Liver (tissue), 9 donors: ENCODE data around the gene ATG14. TPM values are rescaled to one million over a fixed set of nuclear protein-coding genes. Genes with fewer than 3 reads are reported as not detected.
A peak's percentile ranks its signal among the peaks of the same experiment; 100 is the strongest.

Experiments
- DNase-seq: peaks from one replicate; pipeline ENCODE4 v3.0.0-alpha.2; 2017; ENCODE audit warnings: low spot score
- H3K27ac ChIP-seq, 2 donors: one replicate each; pipeline ENCODE4 v1.7.0; 2013; ENCODE audit warnings: inconsistent platforms in 2 of 2, low read length in 2 of 2, control low read depth in 1 of 2, low read depth in 1 of 2, mild to moderate bottlenecking in 1 of 2
- H3K27me3 ChIP-seq, 4 donors: one replicate each; pipeline versions ENCODE4 v1.6.1 to v1.7.0; 2013; ENCODE audit warnings: low read length in 3 of 4, inconsistent platforms in 1 of 4, mild to moderate bottlenecking in 1 of 4, moderate library complexity in 1 of 4; ENCODE audit not compliant: control insufficient read depth in 4 of 4, insufficient read depth in 4 of 4
- H3K36me3 ChIP-seq, 4 donors: one replicate each; pipeline versions ENCODE4 v1.6.1 to v1.7.0; 2013; ENCODE audit warnings: low read length in 3 of 4, mild to moderate bottlenecking in 3 of 4, low read depth in 1 of 4, moderate library complexity in 1 of 4; ENCODE audit not compliant: control insufficient read depth in 4 of 4, insufficient read depth in 3 of 4
- H3K4me1 ChIP-seq, 4 donors: one replicate each; pipeline versions ENCODE4 v1.6.1 to v1.7.0; 2013; ENCODE audit warnings: low read length in 3 of 4, mild to moderate bottlenecking in 3 of 4, moderate library complexity in 1 of 4; ENCODE audit not compliant: control insufficient read depth in 4 of 4, insufficient read depth in 4 of 4
- H3K4me3 ChIP-seq, 3 donors: one replicate each; pipeline versions ENCODE4 v1.6.1 to v1.7.0; 2013; ENCODE audit warnings: low read length in 3 of 3, control low read depth in 1 of 3, low read depth in 1 of 3, mild to moderate bottlenecking in 1 of 3
- H3K9ac ChIP-seq, 2 donors: one replicate each; pipeline ENCODE4 v1.7.0; 2013; ENCODE audit warnings: low read length in 2 of 2, mild to moderate bottlenecking in 2 of 2, moderate library complexity in 2 of 2, control low read depth in 1 of 2, low read depth in 1 of 2
- H3K9me3 ChIP-seq, 4 donors: one replicate each; pipeline versions ENCODE4 v1.6.1 to v1.7.0; 2013; ENCODE audit warnings: low read length in 3 of 4; ENCODE audit not compliant: control insufficient read depth in 4 of 4
- ATF3 ChIP-seq: IDR thresholded peaks from 2 replicates; pipeline ENCODE4 v1.6.1; 2016; ENCODE audit warnings: antibody characterized with exemption
- CTCF ChIP-seq: fragments of 150-350 bp; IDR thresholded peaks from 2 replicates; pipeline ENCODE4 v1.5.1; 2017; ENCODE audit warnings: improper control_type of control experiment, low read depth, low read length; ENCODE audit not compliant: missing input control
- FOXA1 ChIP-seq: IDR thresholded peaks from 2 replicates; pipeline ENCODE4 v1.6.1; 2016; ENCODE audit warnings: antibody characterized with exemption
- FOXA2 ChIP-seq: IDR thresholded peaks from 2 replicates; pipeline ENCODE4 v1.6.1; 2016; ENCODE audit warnings: antibody characterized with exemption
- GABPA ChIP-seq, 2 donors: IDR thresholded peaks in 1 of 2; conservative IDR thresholded peaks in 1 of 2; 2 replicates each; pipeline ENCODE4 v1.6.1; 2016; ENCODE audit warnings: antibody characterized with exemption in 2 of 2, mild to moderate bottlenecking in 1 of 2, moderate library complexity in 1 of 2
- HNF4A ChIP-seq, 2 donors: conservative IDR thresholded peaks; 2 replicates each; pipeline ENCODE4 v1.6.1; 2016; ENCODE audit warnings: antibody characterized with exemption in 2 of 2, mild to moderate bottlenecking in 2 of 2
- HNF4G ChIP-seq: IDR thresholded peaks from 2 replicates; pipeline ENCODE4 v1.6.1; 2016; ENCODE audit warnings: antibody characterized with exemption
- JUND ChIP-seq, 2 donors: IDR thresholded peaks; 2 replicates each; pipeline ENCODE4 v1.6.1; 2016; ENCODE audit warnings: antibody characterized with exemption in 2 of 2
- MAX ChIP-seq: IDR thresholded peaks from 2 replicates; pipeline ENCODE4 v1.6.1; 2016; ENCODE audit warnings: antibody characterized with exemption
- NR2F2 ChIP-seq: IDR thresholded peaks from 2 replicates; pipeline ENCODE4 v1.6.1; 2016; ENCODE audit warnings: antibody characterized with exemption
- RAD21 ChIP-seq, 2 donors: IDR thresholded peaks; 2 replicates each; pipeline ENCODE4 v1.6.1; 2016; ENCODE audit warnings: antibody characterized with exemption in 2 of 2, mild to moderate bottlenecking in 2 of 2
- REST ChIP-seq: IDR thresholded peaks from 2 replicates; pipeline ENCODE4 v1.6.1; 2016; ENCODE audit warnings: antibody characterized with exemption, mild to moderate bottlenecking
- RXRA ChIP-seq, 2 donors: IDR thresholded peaks; 2 replicates each; pipeline ENCODE4 v1.6.1; 2017 to 2018; ENCODE audit warnings: antibody characterized with exemption in 2 of 2, mild to moderate bottlenecking in 1 of 2
- SP1 ChIP-seq: IDR thresholded peaks from 2 replicates; pipeline ENCODE4 v1.6.1; 2018; ENCODE audit warnings: antibody characterized with exemption, mild to moderate bottlenecking
- TAF1 ChIP-seq: conservative IDR thresholded peaks from 2 replicates; pipeline ENCODE4 v1.6.1; 2016; ENCODE audit warnings: antibody characterized with exemption, mild to moderate bottlenecking
- YY1 ChIP-seq: IDR thresholded peaks from 2 replicates; pipeline ENCODE4 v1.6.1; 2016; ENCODE audit warnings: antibody characterized with exemption, mild to moderate bottlenecking
- ZBTB33 ChIP-seq: IDR thresholded peaks from 2 replicates; pipeline ENCODE4 v1.6.1; 2016; ENCODE audit warnings: antibody characterized with exemption
- WGBS: extraction: QIAGEN DNeasy Blood & Tissue Kit; methylation state at CpG from one replicate; pipeline ENCODE4 v1.1.7; 2013; 5-methylcytosine and 5-hydroxymethylcytosine counted together
- polyA plus RNA-seq, 2 donors: library from polyadenylated mRNA; stranded (reverse) in 1 of 2; unstranded in 1 of 2; fragments of 200-250 nt in 1 of 2; fragments of >200 nt in 1 of 2; fragmentation: Nextera tagmentation in 1 of 2; extraction: Ambion mirVana in 1 of 2; gene quantifications; one replicate each; pipeline versions ENCODE4 v1.2.1 to v1.2.3, GENCODE V29; 2013 to 2015
- total RNA-seq, 2 donors: library from RNA; depleted of rRNA; stranded (reverse); fragments of >200 nt; gene quantifications; one replicate each; pipeline ENCODE4 v1.2.3, GENCODE V29; 2014
- donor health status: healthy.
- donor health status: healthy.
- donor health status: healthy.
- donor health status: healthy.
- donor health status: healthy.

Gene ATG14
- total and polyA plus RNA-seq, 4 donors: 1.9 to 16.0 (median 4.4) TPM

GRCh38 chr14:55416866-55417265 is 5.2 kb upstream of the ATG14 start:
- no peak overlapping the region for H3K27ac ChIP-seq
- no peak overlapping the region for H3K9ac ChIP-seq
- no peaks in the 10 kb centered on the region for H3K27me3 ChIP-seq
- no peaks in the 10 kb centered on the region for H3K9me3 ChIP-seq
- 47% methylated on average over 5 of the region's 5 CpGs for WGBS
- no peak overlapping the region for H3K4me3 ChIP-seq
- DNase-seq: peak; percentile 50
- peaks cover 0 to 6% (median 3%) of the 10 kb centered on the region in 4 donors for H3K4me1 ChIP-seq
- no peaks in the 10 kb centered on the region for H3K36me3 ChIP-seq
- no peak for TF ChIP-seq HNF4G
- no peak for TF ChIP-seq NR2F2
- TF ChIP-seq RXRA (IDR thresholded peaks at IDR 0.05): no peak
- TF ChIP-seq FOXA2: no peak
- TF ChIP-seq CTCF: no peak
- TF ChIP-seq FOXA1: no peak
- no peak for TF ChIP-seq YY1
- no peak for TF ChIP-seq RAD21 (IDR thresholded peaks at IDR 0.05)
- no peak for TF ChIP-seq SP1
- TF ChIP-seq ZBTB33: no peak
- TF ChIP-seq REST: no peak

GRCh38 chr14:55414551-55414950 is 2.9 kb upstream of the ATG14 start:
- WGBS: 84% methylated on average over 3 of the region's 3 CpGs
- TF ChIP-seq CTCF: no peak
- no peak for TF ChIP-seq YY1
- no peak for TF ChIP-seq NR2F2
- no peak for TF ChIP-seq HNF4A (conservative IDR thresholded peaks at IDR 0.05)
- TF ChIP-seq RAD21 (IDR thresholded peaks at IDR 0.05): no peak
- TF ChIP-seq TAF1: no peak
- no peak for TF ChIP-seq MAX
- TF ChIP-seq ZBTB33: no peak
- no peak for TF ChIP-seq HNF4G
- no peak for TF ChIP-seq JUND (IDR thresholded peaks at IDR 0.05)
- TF ChIP-seq SP1: no peak
- TF ChIP-seq RXRA (IDR thresholded peaks at IDR 0.05): no peak
- TF ChIP-seq ATF3: no peak
- TF ChIP-seq FOXA2: no peak
- TF ChIP-seq FOXA1: no peak
- no peak for TF ChIP-seq GABPA (IDR thresholded peaks at IDR 0.05 in 1 of 2, conservative IDR thresholded peaks at IDR 0.05 in 1 of 2)

More at GRCh38 chr14:55414551-55414950, 2.9 kb upstream of the ATG14 start:
- Histone ChIP-seq H3K4me3 (no peak overlapping the region), H3K9ac (no peak overlapping the region), H3K9me3 (no peaks in the 10 kb centered on the region), H3K36me3 (no peaks in the 10 kb centered on the region), H3K27ac (no peak overlapping the region), H3K4me1 (peaks cover 2 to 21% (median 14%) of the 10 kb centered on the region in 4 donors), H3K27me3 (no peaks in the 10 kb centered on the region)
- no peak for DNase-seq
